Psoas muscle (tissue), 8 donors: Measurements from ENCODE around the gene MTHFD1L. TPM values are rescaled to one million over a fixed set of nuclear protein-coding genes. Genes with fewer than 3 reads are reported as not detected.

Experiments used
- ATAC-seq, 4 donors: fragments of 200-7000 bp; cut with Tn5 transposase; one replicate each; pipeline ENCODE4 v1.9.1; 2020; ENCODE audit warnings: moderate library complexity in 3 of 4, mild to moderate bottlenecking in 2 of 4
- DNase-seq, 2 donors: peaks; one replicate each; pipeline ENCODE4 v3.0.0-alpha.2; 2020
- H3K27ac ChIP-seq: fragments of 200-600 bp; one replicate; pipeline ENCODE4 v1.8.0; 2022
- H3K27me3 ChIP-seq, 3 donors: fragments of 200-600 bp in 1 of 3; one replicate each; pipeline versions ENCODE4 v1.6.1 to v1.8.0; 2013 to 2022; ENCODE audit warnings: low read length in 2 of 3, mild to moderate bottlenecking in 2 of 3, moderate library complexity in 1 of 3; ENCODE audit not compliant: insufficient read depth in 3 of 3
- H3K36me3 ChIP-seq, 2 donors: fragments of 200-600 bp in 1 of 2; one replicate each; pipeline versions ENCODE4 v1.6.1 to v1.8.0; 2013 to 2022; ENCODE audit warnings: low read depth in 1 of 2, mild to moderate bottlenecking in 1 of 2, moderate library complexity in 1 of 2; ENCODE audit not compliant: insufficient read depth in 1 of 2
- H3K4me1 ChIP-seq: fragments of 200-600 bp; one replicate; pipeline ENCODE4 v1.8.0; 2022
- H3K4me3 ChIP-seq: fragments of 200-600 bp; one replicate; pipeline ENCODE4 v1.8.0; 2022; ENCODE audit warnings: mild to moderate bottlenecking
- H3K9me3 ChIP-seq: fragments of 200-600 bp; one replicate; pipeline ENCODE4 v1.8.0; 2022
- CTCF ChIP-seq: fragments of 200-600 bp; IDR thresholded peaks from one replicate; pipeline ENCODE4 v1.8.0; 2022; ENCODE audit warnings: antibody characterized with exemption
- WGBS, 3 donors: extraction: QIAGEN DNeasy Blood & Tissue Kit; methylation state at CpG; one replicate each; pipeline versions ENCODE4 v1.1.6 to v1.1.7; 2013; 5-methylcytosine and 5-hydroxymethylcytosine counted together
- intact Hi-C, 2 donors: fragments of 100-400 bp; cut with DNase I; formaldehyde crosslinking; loops; one replicate each; pipeline versions ENCODE4 v1.11.0 to v1.14.2; 2022
- polyA plus RNA-seq, 3 donors: library from polyadenylated mRNA; stranded (reverse); fragments of 200-250 nt; gene quantifications; one replicate each; pipeline ENCODE4 v1.2.3, GENCODE V29; 2013
- total RNA-seq, 4 donors: library from RNA; stranded (reverse); fragmentation: NEBNext Ultra II Directional in 2 of 4; extraction: Animal tissue kit (Norgen Biotek cat#: 25700) in 2 of 4; gene quantifications; one replicate each; pipeline versions ENCODE4 v1.2.1 to v1.2.4, GENCODE V29; 2021 to 2023
- donor health status: healthy with polysubstance abuse.
- donor health status: DM: no; HTN: no; CAD: no; lungs with moderate emphysema.
- donor health status: Bipolar disorder and iron deficiency.
- donor health status: healthy.
- donor health status: DM: yes; HTN: yes; CAD: no.
- donor health status: DM: no; HTN: no; CAD: no.
- donor health status: DM: no; HTN: no; CAD: no.
- donor health status: DM: yes; HTN: yes; CAD: no.

The MTHFD1L gene
- total and polyA plus RNA-seq, 7 donors: 0.21 to 4.1 (median 1.1) TPM

GRCh38 chr6:151096691-151097606 is 231.4 kb downstream of the MTHFD1L start:
- no peaks in the 10 kb centered on the region for H3K9me3 ChIP-seq
- peaks cover 0 to 2% (median 0%) of the 10 kb centered on the region in 3 donors for H3K27me3 ChIP-seq
- DNase-seq: no peak
- WGBS, 3 donors: 93% methylated on average over 8 of the region's 8 CpGs
- ATAC-seq: no peak
- no peaks in the 10 kb centered on the region for H3K4me1 ChIP-seq
- no peak for TF ChIP-seq CTCF
- intact Hi-C loops: no loop called here
- H3K4me3 ChIP-seq: no peak overlapping the region
- H3K27ac ChIP-seq: no peak overlapping the region
- H3K36me3 ChIP-seq: no peaks in the 10 kb centered on the region

- H3K9me3 ChIP-seq: no peaks in the 10 kb centered on the region
- ATAC-seq (no peak), DNase-seq (no peak)
- no peaks in the 10 kb centered on the region for H3K36me3 ChIP-seq
- H3K4me3 ChIP-seq: no peak overlapping the region
- H3K4me1 ChIP-seq: no peaks in the 10 kb centered on the region
- intact Hi-C loops: no loop called here
- TF ChIP-seq CTCF: no peak
- WGBS, 3 donors: 88 to 94% (median 94%) methylated on average over 4 of the region's 4 CpGs
- H3K27me3 ChIP-seq: no peaks in the 10 kb centered on the region
- H3K27ac ChIP-seq: no peak overlapping the region
Observed at GRCh38 chr6:151098166-151098565, 232.7 kb downstream of the MTHFD1L start.

- TF ChIP-seq CTCF: no peak
- WGBS, 3 donors: 94 to 95% (median 95%) methylated on average over 2 of the region's 2 CpGs
- H3K4me1 ChIP-seq: no peaks in the 10 kb centered on the region
- H3K36me3 ChIP-seq: no peaks in the 10 kb centered on the region
- H3K27ac ChIP-seq: no peak overlapping the region
- no peak overlapping the region for H3K4me3 ChIP-seq
- no peak for ATAC-seq
- intact Hi-C loops: no loop called here
- no peaks in the 10 kb centered on the region for H3K9me3 ChIP-seq
- no peaks in the 10 kb centered on the region for H3K27me3 ChIP-seq
- no peak for DNase-seq
Observed at GRCh38 chr6:151100326-151100725, 234.8 kb downstream of the MTHFD1L start.

- DNase-seq: no peak
- H3K4me1 ChIP-seq: no peaks in the 10 kb centered on the region
- H3K9me3 ChIP-seq: no peaks in the 10 kb centered on the region
- no peaks in the 10 kb centered on the region for H3K27me3 ChIP-seq
- intact Hi-C loops: no loop called here
- TF ChIP-seq CTCF: no peak
- no peak overlapping the region for H3K4me3 ChIP-seq
- 60 to 66% (median 63%) methylated on average over 6 of the region's 6 CpGs for WGBS, 3 donors
- peak in 1 of 4 donors; percentile 21 for ATAC-seq
- no peaks in the 10 kb centered on the region for H3K36me3 ChIP-seq
- no peak overlapping the region for H3K27ac ChIP-seq
Observed at GRCh38 chr6:151101161-151101815, 235.8 kb downstream of the MTHFD1L start.
